ENCODE measurements around the gene KCTD11. TPM values are rescaled to one million over a fixed set of nuclear protein-coding genes. Genes with fewer than 3 reads are reported as not detected.
A peak's percentile ranks its signal among the peaks of the same experiment; 100 is the strongest.

The KCTD11 gene
- total RNA-seq, 1 experiment from 2014 or later, result 1.7 TPM

DNA sequence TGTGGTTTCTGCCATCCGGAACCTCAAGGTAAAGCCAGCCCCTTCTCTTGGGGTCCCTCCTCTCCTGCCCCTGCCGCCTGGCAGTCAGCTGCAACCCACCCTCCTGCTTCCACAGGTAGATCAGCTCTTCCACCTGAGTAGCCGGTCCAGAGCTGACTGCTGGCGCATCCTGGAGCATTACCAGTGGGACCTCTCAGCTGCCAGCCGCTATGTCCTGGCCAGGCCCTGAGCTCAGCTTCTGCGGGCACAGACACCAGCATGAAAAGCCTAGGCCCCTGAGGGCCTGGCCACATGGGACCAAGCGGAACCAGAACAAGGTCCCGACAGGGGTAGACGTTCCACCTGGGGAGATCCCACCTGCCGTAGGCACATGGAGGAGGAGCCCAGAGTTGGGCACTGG, 36.9 kb downstream of the KCTD11 start:
- no peaks in the 10 kb centered on the region for H3K36me3 ChIP-seq
- no peak overlapping the region for H3K4me3 ChIP-seq
- no peaks in the 10 kb centered on the region for H3K4me1 ChIP-seq
- DNase-seq, result no peak
- no peaks in the 10 kb centered on the region for H3K27me3 ChIP-seq
- H3K27ac ChIP-seq, result no peak overlapping the region
- H3K9me3 ChIP-seq (replicated peaks), result no peaks in the 10 kb centered on the region

DNA sequence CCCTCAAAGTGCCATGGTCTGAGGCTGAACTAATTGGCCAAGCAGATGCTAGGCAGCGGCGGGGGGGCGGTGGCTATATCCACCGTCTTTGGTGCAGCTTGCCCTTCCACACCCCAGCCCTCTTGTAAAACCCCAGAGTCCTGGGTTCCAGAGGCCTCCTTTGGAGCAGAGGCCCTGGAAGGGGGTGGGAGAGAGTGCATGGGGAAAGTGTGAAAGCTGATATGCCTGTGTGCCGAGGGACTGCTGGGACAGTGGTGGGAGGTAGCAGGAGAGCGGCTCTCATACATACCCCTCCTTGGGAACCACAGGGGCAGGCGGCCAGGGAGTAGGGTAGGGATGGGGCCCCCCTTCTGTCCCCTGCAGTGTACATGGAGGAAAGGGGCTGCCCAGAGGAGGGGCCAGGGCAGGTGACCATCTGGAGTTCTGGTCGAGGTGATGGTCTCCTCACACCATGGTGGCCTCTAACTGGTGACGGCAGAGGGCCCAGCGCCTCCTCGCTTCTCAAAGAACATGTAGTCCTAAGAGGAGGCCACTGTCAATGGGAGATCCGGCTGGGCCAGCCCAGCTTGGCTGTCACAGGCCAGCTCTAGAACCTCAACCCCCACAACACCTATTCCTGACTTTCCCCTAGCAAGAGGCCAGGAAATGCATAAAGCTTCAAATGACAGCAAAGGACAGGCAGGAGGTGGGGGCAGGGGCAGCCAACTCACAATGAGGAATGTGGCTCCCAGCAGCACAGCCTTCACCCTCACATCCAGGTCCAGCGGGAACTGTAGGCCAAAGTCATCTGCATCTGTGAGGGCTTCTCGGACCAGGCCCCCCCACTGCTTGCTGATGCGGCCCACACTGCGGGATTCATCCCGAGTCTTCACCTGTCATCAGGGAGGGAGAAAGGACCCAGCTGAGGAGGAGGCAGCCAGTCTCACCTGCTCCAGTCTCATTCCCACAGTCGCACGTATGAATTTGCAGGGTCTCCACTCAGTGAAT, 38.3 kb downstream of the KCTD11 start:
- no peaks in the 10 kb centered on the region for H3K27me3 ChIP-seq
- no peak overlapping the region for H3K4me3 ChIP-seq
- no peaks in the 10 kb centered on the region for H3K36me3 ChIP-seq
- no peak for DNase-seq
- no peaks in the 10 kb centered on the region for H3K4me1 ChIP-seq
- H3K9me3 ChIP-seq (replicated peaks), result no peaks in the 10 kb centered on the region
- no peak overlapping the region for H3K27ac ChIP-seq

GRCh38 chr17:7391307-7391706, 39.3 kb downstream of the KCTD11 start:
- Histone ChIP-seq H3K27ac (no peak overlapping the region), H3K4me3 (no peak overlapping the region), H3K27me3 (no peaks in the 10 kb centered on the region), H3K4me1 (no peaks in the 10 kb centered on the region), H3K36me3 (no peaks in the 10 kb centered on the region), H3K9me3 (replicated peaks) (no peaks in the 10 kb centered on the region)
- no peak for DNase-seq

GRCh38 chr17:7392696-7393612, 41.0 kb downstream of the KCTD11 start:
- H3K36me3 ChIP-seq, result no peaks in the 10 kb centered on the region
- no peaks in the 10 kb centered on the region for H3K4me1 ChIP-seq
- H3K9me3 ChIP-seq (replicated peaks), result no peaks in the 10 kb centered on the region
- peak overlapping the region; percentile 65; the same call in 1 of the 2 replicates for H3K4me3 ChIP-seq
- no peak for DNase-seq
- H3K27me3 ChIP-seq, result no peaks in the 10 kb centered on the region
- no peak overlapping the region for H3K27ac ChIP-seq

- Histone ChIP-seq H3K9me3 (replicated peaks) (no peaks in the 10 kb centered on the region), H3K27ac (peak overlapping the region; percentile 32)
- peak; percentile 47 to 54 for DNase-seq
Observed at GRCh38 chr17:7393613-7394451, 41.9 kb downstream of the KCTD11 start.

DNA sequence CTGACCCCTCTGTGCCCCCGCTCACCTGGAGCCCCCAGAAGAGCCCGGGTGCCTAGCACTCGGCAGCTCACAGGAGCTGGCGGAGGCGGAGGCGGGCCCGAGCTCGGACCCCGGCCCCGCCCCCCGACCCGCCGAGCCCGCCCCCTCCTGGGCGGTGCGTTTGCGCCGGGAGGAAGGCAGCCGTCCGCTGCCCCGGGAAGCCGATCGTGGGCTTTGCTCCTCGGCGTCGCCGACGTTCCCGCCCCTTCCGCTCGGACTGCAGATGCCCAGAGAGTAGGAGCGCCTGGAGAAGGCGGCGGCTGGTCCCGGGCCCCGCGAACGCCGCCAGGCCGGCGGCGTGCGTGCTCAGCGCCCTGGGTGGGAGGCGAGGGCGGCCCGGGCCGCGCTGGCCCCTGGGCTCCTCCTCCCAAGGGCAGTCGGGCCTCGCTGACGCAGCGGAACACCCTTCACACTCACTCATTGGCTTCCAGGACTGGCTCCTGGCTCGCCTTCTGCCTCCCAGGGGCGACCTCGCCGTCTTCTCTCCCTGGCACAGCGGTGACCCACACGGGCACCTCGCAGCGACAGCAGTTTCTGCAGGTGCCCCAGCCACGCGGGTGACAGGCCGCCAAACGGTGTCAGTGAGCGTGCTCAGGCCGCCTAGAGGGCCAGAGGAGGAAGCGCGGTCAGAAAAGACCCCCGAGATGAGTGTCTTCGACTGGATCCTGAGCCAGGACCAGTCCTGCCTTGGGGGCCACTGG, 42.7 kb downstream of the KCTD11 start, which contains the start of gene PLSCR3:
Gene PLSCR3 (minus strand): TSS at position 74 of the 740 bp plus-strand sequence. CDS start 415 bp downstream, outside the sequence.
- Histone ChIP-seq H3K27ac (peak within 1 kb of the TSS; percentile 32), H3K27me3 (no peaks in the 10 kb centered on the region), H3K9me3 (replicated peaks) (no peaks in the 10 kb centered on the region), H3K4me1 (no peaks in the 10 kb centered on the region), H3K36me3 (no peaks in the 10 kb centered on the region), H3K4me3 (peak within 1 kb of the TSS; percentile 65)
- DNase-seq, result peak; percentile 81 to 83

More at GRCh38 chr17:7393613-7394451, 41.9 kb downstream of the KCTD11 start:
- H3K27me3 ChIP-seq, result no peaks in the 10 kb centered on the region
- H3K4me3 ChIP-seq, result peak overlapping the region; percentile 65
- H3K36me3 ChIP-seq, result no peaks in the 10 kb centered on the region
- H3K4me1 ChIP-seq, result no peaks in the 10 kb centered on the region

DNA sequence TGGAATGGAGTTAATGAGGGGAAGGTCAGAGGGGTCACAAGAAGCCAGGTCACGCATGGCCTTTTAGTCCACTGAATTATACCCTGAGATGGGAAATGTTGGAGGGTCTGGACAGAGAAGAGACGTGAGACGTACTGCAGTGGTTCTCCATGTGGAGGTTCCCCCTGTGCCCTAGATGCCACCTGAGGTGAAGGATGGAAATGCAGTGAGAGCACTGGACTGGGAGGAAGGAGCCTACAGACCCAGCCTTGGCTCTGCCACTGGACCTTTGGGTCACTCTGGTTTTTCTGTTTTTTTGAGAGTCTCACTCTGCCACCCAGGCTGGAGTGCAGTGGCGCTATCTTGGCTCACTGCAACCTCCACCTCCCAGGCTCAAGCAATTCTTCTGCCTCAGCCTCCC, 44.2 kb downstream of the KCTD11 start:
- Histone ChIP-seq H3K9me3 (replicated peaks) (no peaks in the 10 kb centered on the region), H3K27ac (no peak overlapping the region), H3K4me3 (no peak overlapping the region), H3K4me1 (no peaks in the 10 kb centered on the region), H3K36me3 (no peaks in the 10 kb centered on the region), H3K27me3 (no peaks in the 10 kb centered on the region)
- DNase-seq, result no peak

GRCh38 chr17:7398612-7399011, 46.6 kb downstream of the KCTD11 start:
- DNase-seq, result no peak
- no peaks in the 10 kb centered on the region for H3K4me1 ChIP-seq

DNA sequence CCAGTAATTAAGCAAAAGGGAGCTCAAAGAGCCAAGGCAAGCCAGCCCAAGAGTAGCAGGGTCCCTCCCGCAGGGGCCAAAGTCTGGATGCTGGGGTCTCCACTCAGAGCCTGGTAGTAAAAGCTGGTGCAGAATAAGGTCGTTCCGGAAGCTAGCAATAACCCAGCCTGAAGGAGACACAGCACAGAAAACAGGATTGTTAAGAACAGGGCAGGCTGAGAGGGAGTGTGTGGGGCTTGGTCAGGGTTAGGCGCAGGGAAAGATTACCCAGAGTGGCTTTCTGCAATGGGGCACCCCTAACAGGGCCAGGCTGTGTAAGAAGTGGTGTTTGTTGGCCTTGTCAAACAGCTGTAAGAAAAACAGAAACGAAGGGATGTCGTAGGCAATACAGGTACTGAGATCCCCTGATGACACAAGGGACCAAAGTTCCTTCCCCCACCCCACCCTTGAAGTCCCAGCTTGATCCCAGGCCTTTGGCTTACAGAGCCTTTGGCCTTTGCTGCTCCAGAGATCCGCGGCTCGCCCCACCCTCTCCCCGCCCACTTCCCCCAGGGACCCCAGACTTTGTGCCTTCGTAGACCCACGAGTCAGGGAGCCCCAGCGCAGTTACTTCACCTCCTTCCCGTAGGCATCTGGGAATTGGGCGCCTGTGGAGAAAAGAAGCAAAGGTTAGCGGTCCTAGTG, 51.2 kb downstream of the KCTD11 start:
- DNase-seq, result peak; percentile 58 to 63
- H3K27ac ChIP-seq, result peak overlapping the region; percentile 37; the same call in 1 of the 2 replicates

More at GRCh38 chr17:7398612-7399011, 46.6 kb downstream of the KCTD11 start:
- no peak overlapping the region for H3K4me3 ChIP-seq
- H3K27ac ChIP-seq, result no peak overlapping the region
- H3K36me3 ChIP-seq, result no peaks in the 10 kb centered on the region
- H3K27me3 ChIP-seq, result no peaks in the 10 kb centered on the region
- no peaks in the 10 kb centered on the region for H3K9me3 ChIP-seq (replicated peaks)

GRCh38 chr17:7403727-7403976, 51.7 kb downstream of the KCTD11 start:
- H3K27ac ChIP-seq, result peak overlapping the region; percentile 37; the same call in 1 of the 2 replicates
- no peaks in the 10 kb centered on the region for H3K27me3 ChIP-seq
- H3K9me3 ChIP-seq (replicated peaks), result no peaks in the 10 kb centered on the region
- DNase-seq, result no peak
- no peaks in the 10 kb centered on the region for H3K4me1 ChIP-seq
- H3K36me3 ChIP-seq, result no peaks in the 10 kb centered on the region
- H3K4me3 ChIP-seq, result peak overlapping the region; percentile 68

More for the DNA sequence above, 51.2 kb downstream of the KCTD11 start:
- Histone ChIP-seq H3K9me3 (replicated peaks) (no peaks in the 10 kb centered on the region), H3K4me3 (peak overlapping the region; percentile 68), H3K36me3 (no peaks in the 10 kb centered on the region), H3K27me3 (no peaks in the 10 kb centered on the region), H3K4me1 (no peaks in the 10 kb centered on the region)

DNA sequence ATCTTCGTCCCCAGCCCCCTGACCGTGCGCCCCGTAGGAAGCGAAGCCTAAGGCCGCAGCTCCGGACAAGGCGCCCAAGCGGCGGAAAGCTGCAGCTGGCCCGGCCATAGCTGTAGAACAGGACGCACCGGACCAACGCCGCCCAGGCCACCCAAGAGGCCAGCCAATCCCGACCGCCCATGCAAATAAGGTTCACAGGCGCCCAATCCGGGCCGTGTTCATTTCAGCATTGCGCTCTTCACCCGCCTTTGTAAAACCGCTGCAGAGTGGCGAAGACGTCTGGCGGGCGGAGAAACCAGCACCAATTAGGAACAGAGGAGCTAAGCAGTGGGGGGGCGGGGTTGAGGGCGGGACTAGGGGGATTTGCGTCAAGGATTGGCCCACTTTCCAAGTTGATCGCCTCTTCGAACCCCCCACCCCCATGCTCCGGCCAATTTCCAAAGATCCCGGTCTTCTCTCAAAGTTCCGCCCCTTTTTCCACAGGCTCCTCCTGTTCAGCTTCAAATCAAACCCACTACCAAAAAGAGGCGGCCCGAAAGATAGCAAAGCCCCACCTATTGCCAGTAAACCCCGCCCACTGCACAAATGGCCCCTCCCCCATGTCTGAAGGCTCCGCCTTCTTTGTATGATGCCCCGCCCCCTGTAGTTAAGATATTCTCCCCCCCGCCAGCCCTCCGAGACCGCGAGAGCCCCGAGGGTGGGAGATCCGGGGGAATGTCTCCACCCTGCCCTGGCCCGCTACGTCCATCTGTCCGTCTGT, 52.2 kb downstream of the KCTD11 start, which contains the start of gene TMEM256:
Gene TMEM256 (minus strand): TSS at position 121 of the 760 bp plus-strand sequence. CDS start 13 bp downstream, at position 108.
- no peaks in the 10 kb centered on the region for H3K9me3 ChIP-seq (replicated peaks)
- peak within 1 kb of the TSS; percentile 68 for H3K4me3 ChIP-seq
- DNase-seq, result peak; percentile 95 to 98
- H3K4me1 ChIP-seq, result no peaks in the 10 kb centered on the region
- peak within 1 kb of the TSS; percentile 37; the same call in 1 of the 2 replicates for H3K27ac ChIP-seq
- no peaks in the 10 kb centered on the region for H3K36me3 ChIP-seq
- H3K27me3 ChIP-seq, result no peaks in the 10 kb centered on the region
